GM12878 (cell line): ENCODE data around the gene MAB21L1. TPM values are rescaled to one million over a fixed set of nuclear protein-coding genes. Genes with fewer than 3 reads are reported as not detected.

Experiments
- ATAC-seq: fragments of 200-7000 bp; cut with Tn5 transposase; 3 replicates; pipeline ENCODE4 v1.9.1; 2020; ENCODE audit warnings: mild to moderate bottlenecking, moderate library complexity
- BruUV-seq: library from RNA; stranded (reverse); fragments of 400-500 nt; replicated peaks from 2 replicates; lab custom pipeline; 2021; lab: Mats Ljungman, UMichigan
- CTCF ChIA-PET: fragments of 300-600 bp; sonication (Branson Sonifier 250); formaldehyde crosslinking; extraction: SDS; loops from one replicate; lab custom pipeline; 2021; ENCODE audit warnings: inconsistent platforms; lab: Yijun Ruan, JAX
- POLR2A ChIA-PET: fragments of 350-600 bp; formaldehyde crosslinking; extraction: SDS; loops from one replicate; lab custom pipeline; 2021; ENCODE audit warnings: inconsistent platforms; lab: Charles Lee
- RAD21 ChIA-PET: fragments of 300-600 bp; sonication (Branson Sonifier 250); formaldehyde crosslinking; loops from one replicate; lab custom pipeline; 2023; ENCODE audit warnings: antibody characterized with exemption; ENCODE audit not compliant: unreplicated experiment; lab: Charles Lee
- SMC1A ChIA-PET: fragments of 300-600 bp; sonication (Branson Sonifier 250); formaldehyde crosslinking; loops from one replicate; lab custom pipeline; 2023; ENCODE audit not compliant: unreplicated experiment, uncharacterized antibody; lab: Charles Lee
- DNase-seq: peaks from one replicate; pipeline ENCODE4 v3.0.0-alpha.2; 2011; ENCODE audit warnings: low read depth, low spot score
- FAIRE-seq: peaks from 3 replicates; lab custom pipeline; 2011; peaks lifted over from hg19 to GRCh38; lab: Jason Lieb, UNC
- H2AFZ ChIP-seq: 2 replicates; pipeline ENCODE4 v1.6.0; 2011; ENCODE audit warnings: low read depth, low read length, control low read depth; ENCODE audit not compliant: control insufficient read depth
- H3K27ac ChIP-seq: 2 replicates; pipeline ENCODE4 v1.5.1; 2011; ENCODE audit warnings: control low read depth; ENCODE audit not compliant: control insufficient read depth, insufficient read depth
- H3K27me3 ChIP-seq, 2 experiments: replicated peaks in 1 of 2; 2 replicates each; pipeline versions ENCODE4 v1.6.0 to v1.6.1; 2011; ENCODE audit warnings: low read length in 1 of 2; ENCODE audit not compliant: control insufficient read depth in 2 of 2, insufficient read depth in 2 of 2
- H3K36me3 ChIP-seq, 2 experiments: 2 replicates each; pipeline ENCODE4 v1.5.1; 2011; ENCODE audit warnings: low read length in 1 of 2; ENCODE audit not compliant: control insufficient read depth in 2 of 2, insufficient read depth in 2 of 2
- H3K4me1 ChIP-seq: 2 replicates; pipeline ENCODE4 v1.6.1; 2011; ENCODE audit warnings: mild to moderate bottlenecking, low read length, moderate library complexity, mixed read lengths; ENCODE audit not compliant: control insufficient read depth, insufficient read depth
- H3K4me2 ChIP-seq: 2 replicates; pipeline ENCODE4 v1.6.0; 2011; ENCODE audit warnings: control low read depth; ENCODE audit not compliant: control insufficient read depth, insufficient read depth
- H3K4me3 ChIP-seq: fragments of 200-600 bp; sonication (generic); 2 replicates; pipeline ENCODE4 v1.5.1; 2016
- H3K79me2 ChIP-seq: 2 replicates; pipeline ENCODE4 v1.6.0; 2011; ENCODE audit warnings: low read length; ENCODE audit not compliant: control insufficient read depth, insufficient read depth
- H3K9ac ChIP-seq: 2 replicates; pipeline ENCODE4 v1.8.0; 2011; ENCODE audit warnings: low read length, control low read depth, mixed read lengths; ENCODE audit not compliant: control insufficient read depth, insufficient read depth
- H3K9me3 ChIP-seq: replicated peaks from 3 replicates; pipeline ENCODE4 v1.5.1; 2011; ENCODE audit warnings: mild to moderate bottlenecking, low read length; ENCODE audit not compliant: control insufficient read depth, insufficient read depth
- H4K20me1 ChIP-seq: 2 replicates; pipeline ENCODE4 v1.6.0; 2011; ENCODE audit not compliant: control insufficient read depth, insufficient read depth
- CEBPZ ChIP-seq: fragments of 150-350 bp; IDR thresholded peaks from 2 replicates; pipeline ENCODE4 v1.6.1; 2016; ENCODE audit warnings: low read depth, low read length
- CTCF ChIP-seq, 3 experiments: IDR thresholded peaks in 2 of 3; conservative IDR thresholded peaks in 1 of 3; 2 replicates each; pipeline ENCODE4 v1.5.1; 2011; ENCODE audit warnings: low read depth in 3 of 3, low read length in 3 of 3, mild to moderate bottlenecking in 3 of 3, control low read depth in 2 of 3, moderate library complexity in 2 of 3, inconsistent platforms in 1 of 3, mixed read lengths in 1 of 3; ENCODE audit not compliant: control insufficient read depth in 2 of 3, insufficient read depth in 1 of 3; ENCODE audit errors: extremely low read depth in 1 of 3
- EGR1 ChIP-seq, 2 experiments: IDR thresholded peaks; 1 replicate in 1 of 2; 2 replicates in 1 of 2; pipeline ENCODE4 v1.6.1; 2011 to 2012; ENCODE audit warnings: low read depth in 2 of 2, low read length in 2 of 2, borderline replicate concordance in 1 of 2, mild to moderate bottlenecking in 1 of 2, moderate library complexity in 1 of 2
- HDGF ChIP-seq: fragments of 450-650 bp; IDR thresholded peaks from 2 replicates; pipeline ENCODE4 v1.6.1; 2016; ENCODE audit warnings: antibody characterized with exemption
- IRF5 ChIP-seq: fragments of 450-650 bp; IDR thresholded peaks from 2 replicates; pipeline ENCODE4 v1.6.1; 2017; ENCODE audit warnings: borderline replicate concordance
- PAX8 ChIP-seq: fragments of 450-650 bp; IDR thresholded peaks from 2 replicates; pipeline ENCODE4 v1.6.1; 2017; ENCODE audit warnings: mild to moderate bottlenecking, moderate library complexity
- SREBF1 ChIP-seq: IDR thresholded peaks from 2 replicates; pipeline ENCODE4 v1.6.1; 2012; ENCODE audit warnings: mild to moderate bottlenecking, low read length
- TBL1XR1 ChIP-seq: IDR thresholded peaks from 2 replicates; pipeline ENCODE4 v1.6.1; 2012; ENCODE audit warnings: low read depth, low read length, improper control_type of control experiment
- TCF3 ChIP-seq: IDR thresholded peaks from 2 replicates; pipeline ENCODE4 v1.6.1; 2012; ENCODE audit warnings: low read depth, mild to moderate bottlenecking, low read length, borderline replicate concordance; ENCODE audit not compliant: insufficient read depth
- USF1 ChIP-seq: IDR thresholded peaks from 2 replicates; pipeline ENCODE4 v1.6.1; 2011; ENCODE audit warnings: borderline replicate concordance, low read depth, mild to moderate bottlenecking, moderate library complexity, mixed read lengths, low read length; ENCODE audit not compliant: insufficient read depth; ENCODE audit errors: extremely low read length
- ZBTB4 ChIP-seq: fragments of 450-650 bp; formaldehyde crosslinking; IDR thresholded peaks from 2 replicates; pipeline ENCODE4 v1.4.0; 2022; ENCODE audit warnings: mild to moderate bottlenecking, moderate library complexity
- WGBS: methylation state at CpG from one replicate; pipeline ENCODE4 v1.1.6; 2016; ENCODE audit warnings: low lambda C conversion rate; ENCODE audit not compliant: insufficient replicate concordance, insufficient coverage; ENCODE audit errors: missing lambda C conversion rate; 5-methylcytosine and 5-hydroxymethylcytosine counted together
- in situ Hi-C: fragments of 300-500 bp; cut with MboI; formaldehyde crosslinking; loops from 9 replicates; pipeline ENCODE4 v1.14.3; 2018; ENCODE audit warnings: mixed read lengths
- intact Hi-C: fragments of 100-400 bp; cut with micrococcal nuclease; formaldehyde crosslinking; loops from one replicate; pipeline ENCODE4 v1.14.2; 2022; ENCODE audit not compliant: unreplicated experiment
- polyA plus RNA-seq, 11 experiments: library from polyadenylated mRNA; depleted of rRNA in 4 of 11; unstranded in 6 of 11; stranded (reverse) in 5 of 11; fragments of >200 nt; fragmentation: Nextera tagmentation in 4 of 11; fragmentation: Illumina TruSeq in 1 of 11; extraction: Ambion mirVana in 4 of 11; extraction: Trizol in 1 of 11; gene quantifications; 1 replicate in 1 of 11; 2 replicates in 10 of 11; pipeline versions ENCODE4 v1.2.1 to v1.2.3, GENCODE V29; 2011 to 2016; ENCODE audit warnings: inconsistent platforms in 2 of 11, missing spikeins in 2 of 11, low read depth in 1 of 11
- total RNA-seq, 4 experiments: library from RNA; depleted of rRNA in 3 of 4; stranded (reverse); fragments of >200 nt in 3 of 4; fragmentation: Illumina TruSeq in 1 of 4; extraction: Trizol in 1 of 4; gene quantifications; 2 replicates each; pipeline versions ENCODE4 v1.2.1 to v1.2.3, GENCODE V29; 2013 to 2021

The MAB21L1 gene
- total and polyA plus RNA-seq, 10 of the 15 experiments (the other 5 are each of a cell fraction or from before 2014, with no cell fraction given) = 0.01 to 0.05 TPM; not detected in 8

- TF ChIP-seq CEBPZ = no peak
- no peak for TF ChIP-seq HDGF
- no peak for TF ChIP-seq IRF5
- no peak for TF ChIP-seq TBL1XR1
Observed at GRCh38 chr13:35489050-35489449, 12.6 kb upstream of the MAB21L1 start (continued).

- WGBS = 61% methylated on average over 3 of the region's 3 CpGs
- ChIA-PET SMC1A (no interaction called here), POLR2A (no interaction called here), RAD21 (no interaction called here), CTCF (no interaction called here)
- DNase-seq = no peak
- in situ Hi-C loops (no loop called here), intact Hi-C loops (no loop called here)
- H3K36me3 ChIP-seq = no peaks in the 10 kb centered on the region
- no peaks in the 10 kb centered on the region for H3K79me2 ChIP-seq
- H3K27me3 ChIP-seq = no peaks in the 10 kb centered on the region
- H3K9ac ChIP-seq = no peak overlapping the region
- no peak for FAIRE-seq
- BruUV-seq = no TSS peak
- no peak overlapping the region for H3K27ac ChIP-seq
- no peak for ATAC-seq
- no peaks in the 10 kb centered on the region for H3K4me1 ChIP-seq
- H3K4me2 ChIP-seq = no peak overlapping the region
- H2AFZ ChIP-seq = no peak overlapping the region
- no peak overlapping the region for H3K4me3 ChIP-seq
- H3K9me3 ChIP-seq = no peaks in the 10 kb centered on the region
- H4K20me1 ChIP-seq = no peaks in the 10 kb centered on the region
- TF ChIP-seq HDGF (no peak), PAX8 (no peak), CTCF (IDR thresholded peaks at IDR 0.05 in 2 of 3, conservative IDR thresholded peaks at IDR 0.05 in 1 of 3; ENCODE audit: control insufficient read depth in 2 of 3, extremely low read depth in 1 of 3, insufficient read depth in 1 of 3, low read depth in 3 of 3, low read length in 3 of 3) (no peak), ZBTB4 (CRISPR knock-in tag) (no peak), TCF3 (no peak), SREBF1 (no peak), USF1 (no peak), EGR1 (IDR thresholded peaks at IDR 0.05; ENCODE audit: borderline replicate concordance in 1 of 2, low read depth in 2 of 2, low read length in 2 of 2) (no peak)
Observed at GRCh38 chr13:35485424-35485823, 8.9 kb upstream of the MAB21L1 start.
